NCI-H526 treated with DMSO at 0.1 percent for 48 hours (cell line): ENCODE data around the gene CES4A.
"Not testable (repeated sequence)": the region's sequence is repeated elsewhere in the genome, so short reads cannot be mapped to it uniquely, and the experiment has no call there.

ENCODE experiments used
- DNase-seq: peaks from one replicate; lab custom pipeline; 2025; lab: John Stamatoyannopoulos, UW

CES4A gene

GRCh38 chr16:67022531-67023214 lies 34.3 kb downstream of the CES4A start:
- DNase-seq: no peak

- DNase-seq: no peak
Observed at GRCh38 chr16:67023689-67024088, 35.3 kb downstream of the CES4A start.

GRCh38 chr16:67024384-67025209 lies 36.2 kb downstream of the CES4A start:
- no peak for DNase-seq

GRCh38 chr16:67025210-67025550 lies 36.8 kb downstream of the CES4A start:
- DNase-seq: no peak

GRCh38 chr16:67026570-67026969 lies 38.2 kb downstream of the CES4A start:
- no peak for DNase-seq

- DNase-seq: no peak
Observed at GRCh38 chr16:67027046-67027445, 38.7 kb downstream of the CES4A start.

- no peak for DNase-seq
Observed at GRCh38 chr16:67028167-67028695, 39.8 kb downstream of the CES4A start.

GRCh38 chr16:67028696-67029253 lies 40.4 kb downstream of the CES4A start, which contains the start of gene CBFB:
TSS of gene CBFB (plus strand) at chr16:67029149. CDS start at chr16:67029408, 259 bp downstream.
- peak; percentile 64 for DNase-seq

GRCh38 chr16:67029254-67030096 lies 41.1 kb downstream of the CES4A start:
- no peak for DNase-seq

GRCh38 chr16:67030221-67030962 lies 42.0 kb downstream of the CES4A start:
- DNase-seq: no peak

GRCh38 chr16:67034487-67034886 lies 46.1 kb downstream of the CES4A start:
- no peak for DNase-seq

- no peak for DNase-seq
Observed at GRCh38 chr16:67035364-67035763, 47.0 kb downstream of the CES4A start.

- DNase-seq: no peak
Observed at GRCh38 chr16:67036323-67036741, 47.9 kb downstream of the CES4A start.

- no peak for DNase-seq
Observed at GRCh38 chr16:67039260-67040020, 51.1 kb downstream of the CES4A start.

GRCh38 chr16:67040166-67040565 lies 51.8 kb downstream of the CES4A start:
- no peak for DNase-seq

GRCh38 chr16:67040906-67041305 lies 52.5 kb downstream of the CES4A start:
- DNase-seq: no peak

GRCh38 chr16:67041520-67041919 lies 53.1 kb downstream of the CES4A start:
- DNase-seq: not testable (repeated sequence)

GRCh38 chr16:67043420-67043819 lies 55.0 kb downstream of the CES4A start:
- no peak for DNase-seq

GRCh38 chr16:67050796-67051195 lies 62.4 kb downstream of the CES4A start:
- no peak for DNase-seq

GRCh38 chr16:67052399-67052798 lies 64.0 kb downstream of the CES4A start:
- DNase-seq: no peak
